Measurements from ENCODE around the gene RIN2.

Gene RIN2

GRCh38 chr20:19778404-19778803 is 20.3 kb downstream of the RIN2 start:
- ChIA-PET CTCF (interaction anchor here (3.3 kb wide), 1 partner anchor 8 kb away, joined by 11 read pairs; no protein-coding TSS in a partner anchor), POLR2A (no interaction called here)
- no peak for TF ChIP-seq CTCF (IDR thresholded peaks at IDR 0.05; ENCODE audit: control extremely low read depth, extremely low read depth, low read depth, missing control alignments)
- DNase-seq (ENCODE audit: extremely low spot score) = no peak

- ChIA-PET POLR2A (no interaction called here), CTCF (interaction anchor here (1.2 to 3.3 kb wide), 4 partner anchors 10 to 43 kb away, joined by 3 to 11 read pairs (median 4); no protein-coding TSS in a partner anchor)
- no peak for TF ChIP-seq CTCF (IDR thresholded peaks at IDR 0.05; ENCODE audit: control extremely low read depth, extremely low read depth, low read depth, missing control alignments)
- no peak for DNase-seq (ENCODE audit: extremely low spot score)
Measured at GRCh38 chr20:19779634-19780033, 21.6 kb downstream of the RIN2 start.

GRCh38 chr20:19780261-19780660 is 22.2 kb downstream of the RIN2 start:
- ChIA-PET CTCF (interaction anchor here (1.2 to 3.3 kb wide), 5 partner anchors 9 to 48 kb away, joined by 3 to 11 read pairs (median 4); no protein-coding TSS in a partner anchor), POLR2A (no interaction called here)
- DNase-seq (ENCODE audit: extremely low spot score) = no peak
- no peak for TF ChIP-seq CTCF (IDR thresholded peaks at IDR 0.05; ENCODE audit: control extremely low read depth, extremely low read depth, low read depth, missing control alignments)

GRCh38 chr20:19781235-19781634 is 23.2 kb downstream of the RIN2 start:
- POLR2A ChIA-PET = no interaction called here
- CTCF ChIA-PET = interaction anchor here (0.7 to 3.3 kb wide), 3 partner anchors 9 to 47 kb away, joined by 3 to 11 read pairs (median 4); no protein-coding TSS in a partner anchor

GRCh38 chr20:19782669-19783068 is 24.6 kb downstream of the RIN2 start:
- ChIA-PET CTCF (interaction anchor here (0.9 to 1.6 kb wide), 3 partner anchors 46 to 212 kb away, joined by 3 to 6 read pairs (median 5); no protein-coding TSS in a partner anchor), POLR2A (no interaction called here)
- no peak for DNase-seq (ENCODE audit: extremely low spot score)

More at GRCh38 chr20:19781235-19781634, 23.2 kb downstream of the RIN2 start:
- no peak for TF ChIP-seq CTCF (IDR thresholded peaks at IDR 0.05; ENCODE audit: control extremely low read depth, extremely low read depth, low read depth, missing control alignments)
- DNase-seq (ENCODE audit: extremely low spot score) = no peak

GRCh38 chr20:19783966-19784401 is 25.9 kb downstream of the RIN2 start:
- no peak for TF ChIP-seq CTCF (IDR thresholded peaks at IDR 0.05; ENCODE audit: control extremely low read depth, extremely low read depth, low read depth, missing control alignments)
- DNase-seq (ENCODE audit: extremely low spot score) = no peak
- CTCF ChIA-PET = interaction anchor here (0.8 to 1.6 kb wide), 9 partner anchors 10 to 268 kb away, joined by 3 to 6 read pairs (median 3); partner anchors contain the start of genes CFAP61, CRNKL1 and NAA20
- POLR2A ChIA-PET = no interaction called here

More at GRCh38 chr20:19782669-19783068, 24.6 kb downstream of the RIN2 start:
- TF ChIP-seq CTCF (IDR thresholded peaks at IDR 0.05; ENCODE audit: control extremely low read depth, extremely low read depth, low read depth, missing control alignments) = no peak

Measured in GM10248 (cell line).